ENCODE results near the gene TINAGL1. TPM values are rescaled to one million over a fixed set of nuclear protein-coding genes. Genes with fewer than 3 reads are reported as not detected.

The TINAGL1 gene
- total and polyA plus RNA-seq, 10 of the 15 experiments (the other 5 are each of a cell fraction or from before 2014, with no cell fraction given), result 0.20 to 0.49 (median 0.23) TPM; not detected in 7

GRCh38 chr1:31567956-31568570, 8.3 kb upstream of the TINAGL1 start:
- ChIA-PET RAD21 (ENCODE audit: unreplicated experiment) (interaction anchor here (1.2 to 1.5 kb wide), 2 partner anchors 10 to 14 kb away, joined by 3 read pairs; no protein-coding TSS in a partner anchor), CTCF (interaction anchor here (1.2 to 7.3 kb wide), 6 partner anchors 23 to 75 kb away, joined by 3 to 61 read pairs (median 6); partner anchors contain the start of gene HCRTR1), POLR2A (no interaction called here), SMC1A (ENCODE audit: uncharacterized antibody, unreplicated experiment) (interaction anchor here (0.9 to 1.5 kb wide), 3 partner anchors 23 to 171 kb away, joined by 3 to 5 read pairs (median 5); no protein-coding TSS in a partner anchor)
- H3K79me2 ChIP-seq (ENCODE audit: control insufficient read depth, insufficient read depth, low read length), result no peaks in the 10 kb centered on the region
- H3K27ac ChIP-seq (ENCODE audit: control insufficient read depth, insufficient read depth), result no peak overlapping the region
- intact Hi-C loops (cut with micrococcal nuclease; ENCODE audit: unreplicated experiment), result no loop called here
- no peak overlapping the region for H3K9ac ChIP-seq (ENCODE audit: control insufficient read depth, insufficient read depth, low read length)
- ATAC-seq, result no peak
- no peaks in the 10 kb centered on the region for H4K20me1 ChIP-seq (ENCODE audit: control insufficient read depth, insufficient read depth)
- 43% methylated on average over 10 of the region's 10 CpGs for WGBS (ENCODE audit: insufficient coverage, insufficient replicate concordance, low lambda C conversion rate, missing lambda C conversion rate)
- BruUV-seq (replicated peaks), result no TSS peak
- no peaks in the 10 kb centered on the region for H3K4me1 ChIP-seq (ENCODE audit: control insufficient read depth, insufficient read depth, low read length)
- no peaks in the 10 kb centered on the region for H3K9me3 ChIP-seq (replicated peaks; ENCODE audit: control insufficient read depth, insufficient read depth, low read length)
- in situ Hi-C loops (cut with MboI), result no loop called here
- no peak for DNase-seq (ENCODE audit: low read depth, low spot score)
- H3K27me3 ChIP-seq (replicated peaks in 1 of 2; ENCODE audit: control insufficient read depth in 2 of 2, insufficient read depth in 2 of 2, low read length in 1 of 2), result no peaks in the 10 kb centered on the region
- no peaks in the 10 kb centered on the region for H3K36me3 ChIP-seq (ENCODE audit: control insufficient read depth in 2 of 2, insufficient read depth in 2 of 2, low read length in 1 of 2)
- TF ChIP-seq ESRRA (IDR thresholded peaks at IDR 0.05; ENCODE audit: low read length), result no peak
- no peak for TF ChIP-seq ZNF207 (IDR thresholded peaks at IDR 0.05; ENCODE audit: borderline replicate concordance)
- TF ChIP-seq ZBTB4 (CRISPR knock-in tag; IDR thresholded peaks at IDR 0.05), result no peak
- no peak overlapping the region for H3K4me3 ChIP-seq
- FAIRE-seq, result no peak
- H3K4me2 ChIP-seq (ENCODE audit: control insufficient read depth, insufficient read depth), result no peak overlapping the region
- H2AFZ ChIP-seq (ENCODE audit: control insufficient read depth, low read depth, low read length), result no peak overlapping the region

Measured in GM12878 (cell line).